ENCODE results near the gene SPACA1.

The SPACA1 gene

DNA sequence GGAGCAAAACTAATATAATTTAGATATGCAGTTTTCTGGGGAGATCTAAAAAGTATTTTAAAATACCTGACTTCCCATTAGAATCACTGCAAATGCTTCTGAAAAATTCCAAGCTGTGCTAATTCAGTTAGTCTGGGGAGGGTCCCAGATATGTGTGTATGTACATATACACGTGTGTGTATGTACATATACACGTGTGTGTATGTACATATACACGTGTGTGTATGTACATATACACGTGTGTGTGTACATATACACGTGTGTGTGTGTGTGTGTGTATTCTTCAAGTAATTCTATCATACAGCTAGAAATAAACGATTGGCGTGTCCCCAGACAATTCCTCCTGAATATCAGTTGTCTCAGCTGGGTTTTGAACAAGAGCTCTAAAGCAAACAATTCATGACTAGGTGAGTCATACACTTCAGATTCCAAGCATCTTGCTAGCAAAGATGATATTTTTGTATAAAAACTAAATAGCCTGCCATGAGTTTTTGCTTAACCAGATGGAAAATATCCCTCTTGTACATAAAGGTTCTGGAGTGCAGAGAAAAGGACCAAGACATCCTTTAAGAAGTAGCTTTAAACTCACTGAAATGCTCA, 58.2 kb downstream of the SPACA1 start:
- no peak for DNase-seq

GRCh38 chr6:88107241-88107640, 59.6 kb downstream of the SPACA1 start:
- DNase-seq, result no peak

GRCh38 chr6:88111991-88112390, 64.3 kb downstream of the SPACA1 start:
- no peak for DNase-seq

GRCh38 chr6:88114838-88115237, 67.2 kb downstream of the SPACA1 start:
- DNase-seq, result no peak

DNA sequence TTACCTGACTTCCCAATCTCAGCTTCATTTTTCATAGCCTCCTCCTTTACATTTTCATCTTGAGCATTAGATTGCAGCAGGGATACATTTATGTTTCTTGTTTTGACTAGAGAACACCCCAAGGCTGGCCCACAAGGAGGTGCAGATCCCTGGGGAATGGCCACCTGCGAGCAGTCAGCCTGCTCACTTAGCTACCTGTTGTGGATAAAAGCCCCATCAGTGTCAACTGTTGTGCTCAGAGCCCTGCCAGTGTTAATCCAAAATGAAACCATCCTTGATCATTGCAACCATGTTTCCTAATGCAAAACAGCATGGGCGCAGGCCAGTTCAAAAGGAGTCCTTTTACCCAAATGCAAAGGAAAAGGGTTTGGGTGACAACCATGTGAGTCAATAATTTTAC, 67.7 kb downstream of the SPACA1 start:
- no peak for DNase-seq

DNA sequence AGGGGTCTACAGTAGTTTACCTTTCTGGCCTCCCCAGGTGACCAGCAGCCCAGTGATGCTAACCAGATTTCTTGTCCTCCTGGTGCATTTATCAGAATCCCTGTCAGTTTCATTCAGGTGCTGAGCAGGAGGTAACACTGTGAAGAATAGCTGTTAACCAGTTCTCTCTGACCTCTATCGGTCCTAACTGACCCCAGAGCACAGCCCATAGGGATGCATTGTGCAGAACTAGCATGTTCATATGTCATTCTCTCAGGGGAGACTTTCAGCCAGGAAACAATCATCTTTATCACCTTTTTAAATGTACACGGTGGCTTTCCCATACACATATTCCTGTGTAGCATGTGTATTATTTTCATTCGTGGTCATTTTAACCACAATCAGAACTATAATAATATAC, 68.6 kb downstream of the SPACA1 start:
- DNase-seq, result no peak

Data from anterior cingulate cortex (tissue), 58 donors.